GM23248 (cell line): ENCODE results near the gene SMG5. TPM values are rescaled to one million over a fixed set of nuclear protein-coding genes. Genes with fewer than 3 reads are reported as not detected.

Experiments used
- DNase-seq: peaks from one replicate; pipeline ENCODE4 v3.0.0-alpha.2; 2015
- H2AFZ ChIP-seq: fragments of 200-600 bp; sonication (generic); 2 replicates; pipeline ENCODE4 v1.6.1; 2016; ENCODE audit warnings: antibody characterized with exemption
- H3F3A ChIP-seq: fragments of 200-600 bp; sonication (generic); 2 replicates; pipeline ENCODE4 v1.6.1; 2016; ENCODE audit warnings: mild to moderate bottlenecking, antibody characterized with exemption, mixed run types; ENCODE audit not compliant: insufficient read depth
- H3K27ac ChIP-seq: fragments of 200-600 bp; sonication (generic); 2 replicates; pipeline ENCODE4 v1.5.1; 2016; ENCODE audit warnings: mild to moderate bottlenecking
- H3K27me3 ChIP-seq: fragments of 200-600 bp; sonication (generic); replicated peaks from 2 replicates; pipeline ENCODE4 v1.6.1; 2016; ENCODE audit warnings: mild to moderate bottlenecking; ENCODE audit not compliant: insufficient read depth
- H3K36me3 ChIP-seq: fragments of 200-600 bp; sonication (generic); 2 replicates; pipeline ENCODE4 v1.6.1; 2016; ENCODE audit warnings: low read depth, mild to moderate bottlenecking
- H3K4me1 ChIP-seq: fragments of 200-600 bp; sonication (generic); 2 replicates; pipeline ENCODE4 v1.6.1; 2016; ENCODE audit warnings: mild to moderate bottlenecking; ENCODE audit not compliant: insufficient read depth
- H3K4me2 ChIP-seq: fragments of 200-600 bp; sonication (generic); one replicate; pipeline ENCODE4 v1.6.1; 2016; ENCODE audit warnings: mild to moderate bottlenecking; ENCODE audit not compliant: unreplicated experiment
- H3K4me3 ChIP-seq: fragments of 200-600 bp; sonication (generic); 2 replicates; pipeline ENCODE4 v1.5.1; 2016; ENCODE audit warnings: mild to moderate bottlenecking
- H3K79me2 ChIP-seq: fragments of 200-600 bp; sonication (generic); 2 replicates; pipeline ENCODE4 v1.6.1; 2016; ENCODE audit warnings: mild to moderate bottlenecking; ENCODE audit not compliant: insufficient read depth
- H3K9ac ChIP-seq: fragments of 200-600 bp; sonication (generic); 2 replicates; pipeline ENCODE4 v1.6.1; 2016; ENCODE audit warnings: mild to moderate bottlenecking
- H3K9me2 ChIP-seq: fragments of 200-600 bp; sonication (generic); 2 replicates; pipeline ENCODE4 v1.6.1; 2016; ENCODE audit warnings: mixed run types, mild to moderate bottlenecking, moderate library complexity; ENCODE audit not compliant: insufficient read depth
- H3K9me3 ChIP-seq: fragments of 200-600 bp; sonication (generic); one replicate; pipeline ENCODE4 v1.6.1; 2017; ENCODE audit warnings: low read depth
- H4K20me1 ChIP-seq: fragments of 200-600 bp; sonication (generic); 2 replicates; pipeline ENCODE4 v1.6.0; 2016; ENCODE audit not compliant: insufficient read depth
- EZH2 ChIP-seq: fragments of 200-600 bp; sonication (generic); IDR thresholded peaks from 2 replicates; pipeline ENCODE4 v1.6.1; 2018; ENCODE audit warnings: antibody characterized with exemption, mild to moderate bottlenecking; ENCODE audit not compliant: insufficient read depth, poor library complexity, severe bottlenecking
- EZH2phosphoT487 ChIP-seq: fragments of 200-600 bp; sonication (generic); IDR thresholded peaks from 2 replicates; pipeline ENCODE4 v1.6.1; 2018; ENCODE audit warnings: antibody characterized with exemption, moderate library complexity, mild to moderate bottlenecking, low read depth; ENCODE audit not compliant: insufficient read depth
- WGBS, 2 experiments: methylation state at CpG; one replicate each; pipeline ENCODE4 v1.1.6; 2015 to 2017; ENCODE audit warnings: low lambda C conversion rate in 2 of 2, low coverage in 1 of 2; ENCODE audit errors: missing lambda C conversion rate in 2 of 2; 5-methylcytosine and 5-hydroxymethylcytosine counted together
- in situ Hi-C: fragments of 300-500 bp; cut with MboI; formaldehyde crosslinking; loops from 2 replicates; pipeline ENCODE4 v1.15.0; 2020
- polyA plus RNA-seq: library from polyadenylated mRNA; unstranded; fragments of >200 nt; fragmentation: Nextera tagmentation; extraction: Ambion mirVana; gene quantifications from 2 replicates; pipeline ENCODE4 v1.2.1, GENCODE V29; 2016
- total RNA-seq: library from RNA; depleted of rRNA; stranded (reverse); fragments of >200 nt; shearing (Covaris generic); gene quantifications from 2 replicates; pipeline ENCODE4 v1.2.3, GENCODE V29; 2014

Gene SMG5
- total and polyA plus RNA-seq, 2 experiments from 2014 or later: 32.2 to 60.0 TPM

GRCh38 chr1:156260896-156261295 lies 21.7 kb downstream of the SMG5 start:
- DNase-seq: no peak
- peaks cover 39% of the 10 kb centered on the region for H3F3A ChIP-seq
- H2AFZ ChIP-seq: no peak overlapping the region
- 97 to 100% methylated on average over 2 of the region's 2 CpGs for WGBS, 2 experiments
- peaks cover 18% of the 10 kb centered on the region for H3K4me1 ChIP-seq
- no peak overlapping the region for H3K27ac ChIP-seq
- TF ChIP-seq EZH2phosphoT487 (no peak), EZH2 (no peak)
- H3K9ac ChIP-seq: no peak overlapping the region
- H3K9me2 ChIP-seq: no peaks in the 10 kb centered on the region
- H3K36me3 ChIP-seq: peaks cover 46% of the 10 kb centered on the region
- no peaks in the 10 kb centered on the region for H3K27me3 ChIP-seq
- no peak overlapping the region for H3K4me3 ChIP-seq
- H3K4me2 ChIP-seq: no peak overlapping the region
- H3K79me2 ChIP-seq: peaks cover 7% of the 10 kb centered on the region; the same call in 1 of the 2 replicates
- H4K20me1 ChIP-seq: no peaks in the 10 kb centered on the region
- H3K9me3 ChIP-seq: no peaks in the 10 kb centered on the region
- in situ Hi-C loops: no loop called here

- H3K4me1 ChIP-seq: peaks cover 18% of the 10 kb centered on the region
- peaks cover 46% of the 10 kb centered on the region for H3K36me3 ChIP-seq
- TF ChIP-seq EZH2phosphoT487 (no peak), EZH2 (no peak)
- no peak overlapping the region for H3K27ac ChIP-seq
- H3K4me2 ChIP-seq: no peak overlapping the region
- DNase-seq: no peak
- H3F3A ChIP-seq: peaks cover 30% of the 10 kb centered on the region
- no peaks in the 10 kb centered on the region for H3K9me3 ChIP-seq
- H3K9ac ChIP-seq: no peak overlapping the region
- H3K27me3 ChIP-seq: no peaks in the 10 kb centered on the region
- H3K9me2 ChIP-seq: no peaks in the 10 kb centered on the region
- H3K4me3 ChIP-seq: no peak overlapping the region
- no peaks in the 10 kb centered on the region for H4K20me1 ChIP-seq
- H3K79me2 ChIP-seq: peaks cover 7% of the 10 kb centered on the region; the same call in 1 of the 2 replicates
- 82 to 91% methylated on average over 3 of the region's 3 CpGs for WGBS, 2 experiments
- in situ Hi-C loops: no loop called here
- H2AFZ ChIP-seq: no peak overlapping the region
Measured at GRCh38 chr1:156259805-156260204, 22.8 kb downstream of the SMG5 start.

GRCh38 chr1:156258859-156259258 lies 23.8 kb downstream of the SMG5 start:
- Histone ChIP-seq H2AFZ (no peak overlapping the region), H3F3A (peaks cover 24% of the 10 kb centered on the region), H3K9me3 (no peaks in the 10 kb centered on the region), H3K4me3 (no peak overlapping the region), H3K27me3 (no peaks in the 10 kb centered on the region), H3K4me1 (peaks cover 18% of the 10 kb centered on the region), H3K9me2 (no peaks in the 10 kb centered on the region), H3K79me2 (peaks cover 7% of the 10 kb centered on the region; the same call in 1 of the 2 replicates), H4K20me1 (no peaks in the 10 kb centered on the region), H3K9ac (no peak overlapping the region), H3K27ac (no peak overlapping the region), H3K4me2 (no peak overlapping the region), H3K36me3 (peaks cover 47% of the 10 kb centered on the region)
- DNase-seq: no peak
- WGBS, 2 experiments: 93 to 95% methylated on average over 5 to 8 of the region's 8 CpGs
- in situ Hi-C loops: no loop called here
- no peak for TF ChIP-seq EZH2phosphoT487
- TF ChIP-seq EZH2: no peak

- Histone ChIP-seq H3K4me3 (no peak overlapping the region), H3K9me2 (no peaks in the 10 kb centered on the region), H3K9me3 (no peaks in the 10 kb centered on the region), H3K36me3 (peaks cover 53% of the 10 kb centered on the region), H4K20me1 (no peaks in the 10 kb centered on the region), H3K9ac (no peak overlapping the region), H3F3A (peaks cover 12% of the 10 kb centered on the region; the same call in 1 of the 2 replicates), H3K79me2 (peaks cover 7% of the 10 kb centered on the region; the same call in 1 of the 2 replicates), H3K4me2 (no peak overlapping the region), H3K27ac (no peak overlapping the region), H3K4me1 (peaks cover 8% of the 10 kb centered on the region), H3K27me3 (no peaks in the 10 kb centered on the region), H2AFZ (no peak overlapping the region)
- DNase-seq: no peak
- 93 to 100% methylated on average over 2 of the region's 2 CpGs for WGBS, 2 experiments
- TF ChIP-seq EZH2phosphoT487 (no peak), EZH2 (no peak)
- in situ Hi-C loops: no loop called here
Measured at GRCh38 chr1:156257711-156258110, 24.9 kb downstream of the SMG5 start.

GRCh38 chr1:156253634-156254033 lies 29.0 kb downstream of the SMG5 start:
- Histone ChIP-seq H3K36me3 (peaks cover 42% of the 10 kb centered on the region), H3K4me1 (no peaks in the 10 kb centered on the region), H3K9me2 (no peaks in the 10 kb centered on the region), H3K27ac (no peak overlapping the region), H2AFZ (no peak overlapping the region), H3K4me3 (no peak overlapping the region), H3K27me3 (no peaks in the 10 kb centered on the region), H3K9me3 (no peaks in the 10 kb centered on the region), H3F3A (peaks cover 4% of the 10 kb centered on the region; the same call in 1 of the 2 replicates), H3K4me2 (no peak overlapping the region), H3K79me2 (no peaks in the 10 kb centered on the region), H4K20me1 (no peaks in the 10 kb centered on the region), H3K9ac (no peak overlapping the region)
- 96 to 98% methylated on average over 3 of the region's 3 CpGs for WGBS, 2 experiments
- TF ChIP-seq EZH2 (no peak), EZH2phosphoT487 (no peak)
- in situ Hi-C loops: no loop called here
- DNase-seq: no peak
